Vagina (tissue), 2 donors: ENCODE results near the gene PRSS33. TPM values are rescaled to one million over a fixed set of nuclear protein-coding genes. Genes with fewer than 3 reads are reported as not detected.

Experiments used
- DNase-seq, 2 donors: peaks; one replicate each; pipeline ENCODE4 v3.0.0-alpha.2; 2017; ENCODE audit errors: extremely low spot score in 2 of 2
- H3K27ac ChIP-seq: fragments of 200-600 bp; sonication (generic); one replicate; pipeline ENCODE4 v1.5.1; 2019
- H3K27me3 ChIP-seq: fragments of 200-600 bp; sonication (generic); one replicate; pipeline ENCODE4 v1.5.1; 2019
- H3K36me3 ChIP-seq, 2 donors: fragments of 200-600 bp; sonication (generic); one replicate each; pipeline ENCODE4 v1.5.1; 2017 to 2019
- H3K4me1 ChIP-seq: fragments of 200-600 bp; sonication (generic); one replicate; pipeline ENCODE4 v1.5.1; 2019
- H3K4me3 ChIP-seq, 2 donors: fragments of 200-600 bp; sonication (generic); 1 replicate in 1 of 2; 2 replicates in 1 of 2; pipeline ENCODE4 v1.5.1; 2016 to 2019
- H3K9me3 ChIP-seq: fragments of 200-600 bp; sonication (generic); one replicate; pipeline ENCODE4 v1.5.1; 2019
- CTCF ChIP-seq, 3 experiments: fragments of 450-650 bp in 2 of 3; fragments of 200-600 bp in 1 of 3; sonication (generic) in 1 of 3; IDR thresholded peaks; one replicate each; pipeline ENCODE4 v1.5.1; 2017 to 2019; ENCODE audit warnings: antibody characterized with exemption in 3 of 3, mild to moderate bottlenecking in 2 of 3, moderate library complexity in 2 of 3
- POLR2A ChIP-seq, 2 donors: fragments of 450-650 bp; IDR thresholded peaks; one replicate each; pipeline ENCODE4 v1.6.1; 2017; ENCODE audit warnings: antibody characterized with exemption in 2 of 2, mild to moderate bottlenecking in 2 of 2, moderate library complexity in 2 of 2
- POLR2AphosphoS5 ChIP-seq, 2 donors: sonication (generic); formaldehyde crosslinking; IDR thresholded peaks; one replicate each; pipeline ENCODE4 v1.9.0; 2017; ENCODE audit warnings: antibody characterized with exemption in 2 of 2, mild to moderate bottlenecking in 2 of 2, low read depth in 1 of 2; ENCODE audit not compliant: insufficient read depth in 1 of 2
- intact Hi-C: fragments of 100-400 bp; cut with DNase I; formaldehyde crosslinking; loops from one replicate; pipeline ENCODE4 v1.15.1; 2023
- total RNA-seq: library from RNA; depleted of rRNA; stranded (reverse); fragments of >200 nt; gene quantifications from one replicate; pipeline ENCODE4 v1.2.3, GENCODE V29; 2016

PRSS33 gene
- total RNA-seq, 1 donor from 2014 or later, result not detected

DNA sequence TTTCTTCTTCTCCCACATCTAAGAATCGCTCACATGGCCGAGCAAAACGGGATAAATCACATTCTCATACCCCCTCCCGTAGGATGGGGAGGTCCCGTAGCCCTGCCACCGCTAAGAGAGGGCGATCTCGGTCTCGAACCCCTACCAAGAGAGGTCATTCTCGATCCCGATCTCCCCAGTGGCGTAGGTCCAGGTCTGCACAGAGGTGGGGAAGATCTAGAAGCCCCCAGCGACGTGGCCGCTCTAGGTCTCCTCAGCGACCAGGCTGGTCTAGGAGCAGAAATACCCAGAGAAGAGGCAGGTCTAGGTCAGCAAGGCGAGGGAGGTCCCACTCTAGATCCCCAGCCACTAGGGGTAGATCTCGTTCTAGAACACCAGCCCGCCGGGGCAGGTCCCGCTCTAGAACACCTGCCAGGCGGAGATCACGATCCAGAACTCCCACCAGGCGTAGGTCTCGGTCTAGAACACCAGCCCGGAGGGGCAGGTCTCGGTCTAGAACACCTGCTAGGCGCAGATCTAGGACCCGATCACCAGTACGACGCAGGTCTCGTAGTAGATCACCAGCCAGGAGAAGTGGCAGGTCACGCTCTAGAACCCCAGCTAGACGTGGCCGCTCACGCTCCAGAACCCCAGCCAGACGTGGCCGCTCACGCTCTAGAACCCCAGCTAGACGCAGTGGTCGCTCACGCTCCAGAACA, 25.3 kb downstream of the PRSS33 start:
- Histone ChIP-seq H3K27me3 (no peaks in the 10 kb centered on the region), H3K9me3 (no peaks in the 10 kb centered on the region), H3K4me1 (peaks cover 16% of the 10 kb centered on the region), H3K27ac (no peak overlapping the region), H3K36me3 (peaks cover 4 to 96% of the 10 kb centered on the region in 2 donors), H3K4me3 (no peak overlapping the region)
- intact Hi-C loops, result no loop called here
- TF ChIP-seq CTCF (IDR thresholded peaks at IDR 0.05) (no peak), POLR2AphosphoS5 (IDR thresholded peaks at IDR 0.05; ENCODE audit: insufficient read depth in 1 of 2, low read depth in 1 of 2) (no peak), POLR2A (IDR thresholded peaks at IDR 0.05) (no peak)
- no peak for DNase-seq

- H3K36me3 ChIP-seq, result peaks cover 4 to 94% of the 10 kb centered on the region in 2 donors
Measured at GRCh38 chr16:2761472-2761871, 25.9 kb downstream of the PRSS33 start.

DNA sequence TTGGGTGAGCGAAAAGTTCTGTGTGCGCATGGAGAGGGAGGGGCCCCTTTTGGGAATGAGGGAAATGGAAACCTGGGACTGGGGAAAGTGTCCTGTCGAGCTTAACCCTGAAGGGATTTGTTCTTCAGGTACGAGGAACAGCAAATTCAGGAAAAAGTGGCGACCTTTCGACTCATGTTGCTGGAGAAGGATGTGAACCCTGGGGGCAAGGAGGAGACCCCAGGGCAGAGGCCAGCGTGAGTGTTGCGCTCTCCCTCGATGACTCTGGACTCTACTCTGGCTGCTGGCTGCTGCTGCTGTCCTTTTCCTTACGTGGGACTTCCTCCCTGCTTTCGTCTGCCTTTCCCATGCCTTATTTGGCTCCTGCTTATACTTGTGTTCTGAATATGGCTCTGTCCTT, 30.0 kb downstream of the PRSS33 start:
- Histone ChIP-seq H3K27me3 (no peaks in the 10 kb centered on the region), H3K4me3 (no peak overlapping the region), H3K27ac (no peak overlapping the region), H3K36me3 (peaks cover 0 to 59% of the 10 kb centered on the region in 2 donors), H3K4me1 (peaks cover 50% of the 10 kb centered on the region), H3K9me3 (no peaks in the 10 kb centered on the region)
- intact Hi-C loops, result no loop called here
- DNase-seq, result no peak
- no peak for TF ChIP-seq POLR2AphosphoS5 (IDR thresholded peaks at IDR 0.05; ENCODE audit: insufficient read depth in 1 of 2, low read depth in 1 of 2)
- no peak for TF ChIP-seq POLR2A (IDR thresholded peaks at IDR 0.05)
- no peak for TF ChIP-seq CTCF (IDR thresholded peaks at IDR 0.05)

More at GRCh38 chr16:2761472-2761871, 25.9 kb downstream of the PRSS33 start:
- no peak for DNase-seq
- H3K27me3 ChIP-seq, result no peaks in the 10 kb centered on the region
- H3K4me1 ChIP-seq, result peaks cover 19% of the 10 kb centered on the region
- no peak overlapping the region for H3K27ac ChIP-seq
- TF ChIP-seq POLR2AphosphoS5 (IDR thresholded peaks at IDR 0.05; ENCODE audit: insufficient read depth in 1 of 2, low read depth in 1 of 2), result no peak
- no peak for TF ChIP-seq CTCF (IDR thresholded peaks at IDR 0.05)
- TF ChIP-seq POLR2A (IDR thresholded peaks at IDR 0.05), result no peak
- no peaks in the 10 kb centered on the region for H3K9me3 ChIP-seq
- H3K4me3 ChIP-seq, result no peak overlapping the region
- intact Hi-C loops, result no loop called here

GRCh38 chr16:2756288-2757015, 30.9 kb downstream of the PRSS33 start:
- peaks cover 0 to 50% of the 10 kb centered on the region in 2 donors for H3K36me3 ChIP-seq

More at GRCh38 chr16:2756288-2757015, 30.9 kb downstream of the PRSS33 start:
- H3K4me3 ChIP-seq, result no peak overlapping the region
- no peak for DNase-seq
- H3K27me3 ChIP-seq, result no peaks in the 10 kb centered on the region
- H3K27ac ChIP-seq, result no peak overlapping the region
- no peak for TF ChIP-seq CTCF (IDR thresholded peaks at IDR 0.05)
- no peak for TF ChIP-seq POLR2A (IDR thresholded peaks at IDR 0.05)
- no peak for TF ChIP-seq POLR2AphosphoS5 (IDR thresholded peaks at IDR 0.05; ENCODE audit: insufficient read depth in 1 of 2, low read depth in 1 of 2)
- peaks cover 56% of the 10 kb centered on the region for H3K4me1 ChIP-seq
- intact Hi-C loops, result no loop called here
- H3K9me3 ChIP-seq, result no peaks in the 10 kb centered on the region
